Measurements from ENCODE around the gene PHACTR1. TPM values are rescaled to one million over a fixed set of nuclear protein-coding genes. Genes with fewer than 3 reads are reported as not detected.
A peak's percentile ranks its signal among the peaks of the same experiment; 100 is the strongest.

PHACTR1 gene
- total and polyA plus RNA-seq, 3 experiments from 2014 or later: 0.04 to 0.38 (median 0.04) TPM

DNA sequence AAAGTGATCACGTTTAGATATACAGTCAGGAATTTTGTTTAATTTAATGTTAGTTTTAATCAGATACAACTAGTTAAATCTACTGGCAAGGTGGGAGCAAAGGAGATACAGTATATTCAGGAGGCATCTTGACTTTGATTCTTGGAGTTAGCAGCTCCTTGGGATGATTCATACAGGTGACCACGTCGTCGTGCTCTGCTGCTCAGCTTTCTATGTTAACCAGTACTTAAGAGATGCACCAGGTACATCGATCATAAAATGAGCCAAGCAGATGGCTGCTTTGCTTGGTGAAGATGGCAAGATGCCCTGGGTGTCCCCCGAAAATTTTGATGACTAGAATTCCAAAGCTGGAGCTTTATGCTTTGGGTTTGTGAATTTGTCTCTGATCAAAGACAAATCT, 547.1 kb downstream of the PHACTR1 start:
- no peak overlapping the region for H3K27ac Mint-ChIP-seq
- CTCF ChIA-PET: no interaction called here

DNA sequence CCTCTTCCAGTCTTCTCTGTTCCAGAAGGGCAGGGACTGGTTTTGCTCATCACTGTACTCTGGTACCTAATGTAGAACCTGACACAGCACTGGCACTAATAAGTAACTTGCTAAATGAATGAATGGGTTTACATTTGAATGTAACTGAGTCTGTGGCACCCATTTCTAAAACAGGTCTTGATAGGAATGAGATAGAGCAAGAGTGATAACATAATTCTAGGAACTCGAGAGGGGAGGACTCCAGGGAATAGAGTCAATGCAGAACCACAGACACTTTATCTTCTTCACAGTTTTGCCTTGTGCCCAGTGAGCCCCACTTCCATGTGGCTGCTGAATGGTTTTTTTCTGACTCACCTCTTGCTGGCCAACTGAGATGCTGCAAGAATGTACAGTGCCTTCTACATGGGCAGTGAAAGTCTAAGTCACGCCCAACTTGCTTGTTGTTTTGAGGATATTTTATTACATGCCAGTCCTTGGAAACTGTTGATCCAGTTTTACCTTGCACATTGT, 550.6 kb downstream of the PHACTR1 start:
- POLR2A ChIA-PET: no interaction called here
- H3K4me1 ChIP-seq (ENCODE audit: insufficient read depth, low read length): no peaks in the 10 kb centered on the region

More for the DNA sequence above, 547.1 kb downstream of the PHACTR1 start:
- Mint-ChIP-seq H3K36me3 (peaks cover 0 to 12% (median 12%) of the 10 kb centered on the region in 3 donors), H3K9me3 (no peaks in the 10 kb centered on the region), H3K4me1 (peaks cover 2 to 11% (median 7%) of the 10 kb centered on the region in 3 donors), H3K27me3 (peaks cover 0 to 1% of the 10 kb centered on the region in 2 donors), H3K4me3 (no peak overlapping the region)
- H3K27me3 ChIP-seq (ENCODE audit: insufficient read depth, low read length, poor library complexity, severe bottlenecking): no peaks in the 10 kb centered on the region
- H3K4me1 ChIP-seq (ENCODE audit: insufficient read depth, low read length): no peaks in the 10 kb centered on the region
- POLR2A ChIA-PET: no interaction called here
- DNase-seq: no peak
- H3K4me3 ChIP-seq (ENCODE audit: low read length): no peak overlapping the region
- H3K36me3 ChIP-seq (ENCODE audit: insufficient read depth, low read length): no peaks in the 10 kb centered on the region
- no peak overlapping the region for H3K27ac ChIP-seq (ENCODE audit: low read depth, low read length)
- no peaks in the 10 kb centered on the region for H3K9me3 ChIP-seq (ENCODE audit: low read length)

DNA sequence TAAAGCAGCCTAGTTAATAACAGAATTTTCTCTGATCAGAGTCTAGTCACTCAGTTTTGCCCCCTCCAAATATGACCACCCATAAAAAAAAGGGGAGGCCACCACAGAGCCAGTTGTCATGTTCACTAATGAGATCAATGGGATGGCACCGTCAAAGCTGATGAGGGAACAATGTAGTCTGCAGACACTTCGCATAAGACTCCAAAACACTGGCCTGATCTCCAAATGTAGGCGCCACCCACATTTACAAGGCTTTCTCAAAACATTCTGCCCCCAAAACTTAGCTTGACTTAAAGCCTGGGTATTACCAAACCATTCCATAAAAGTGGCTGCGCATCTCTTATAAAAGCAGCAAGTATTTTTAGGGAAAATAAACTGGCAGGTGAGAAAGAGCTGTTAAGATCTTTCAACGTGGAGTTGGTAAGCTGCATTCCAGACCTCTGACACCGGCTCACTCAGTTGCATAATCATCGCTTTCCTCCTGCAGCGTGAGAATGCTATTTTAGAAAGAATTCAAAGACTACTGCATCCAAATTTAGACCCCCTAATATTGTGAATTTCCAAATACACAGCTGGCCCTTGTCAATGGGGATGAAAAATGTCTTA, 552.4 kb downstream of the PHACTR1 start:
- H3K27me3 Mint-ChIP-seq: peaks cover 3 to 5% of the 10 kb centered on the region in 2 donors
- no peak for DNase-seq
- Histone ChIP-seq H3K4me1 (ENCODE audit: insufficient read depth, low read length) (peaks cover 10% of the 10 kb centered on the region), H3K27ac (ENCODE audit: low read depth, low read length) (no peak overlapping the region), H3K36me3 (ENCODE audit: insufficient read depth, low read length) (no peaks in the 10 kb centered on the region), H3K4me3 (ENCODE audit: low read length) (no peak overlapping the region), H3K9me3 (ENCODE audit: low read length) (no peaks in the 10 kb centered on the region), H3K27me3 (ENCODE audit: insufficient read depth, low read length, poor library complexity, severe bottlenecking) (no peaks in the 10 kb centered on the region)
- no peak overlapping the region for H3K27ac Mint-ChIP-seq
- H3K4me1 Mint-ChIP-seq: peaks cover 7 to 13% (median 10%) of the 10 kb centered on the region in 3 donors
- ChIA-PET CTCF (no interaction called here), POLR2A (no interaction called here)
- H3K36me3 Mint-ChIP-seq: peaks cover 0 to 12% (median 12%) of the 10 kb centered on the region in 3 donors
- H3K4me3 Mint-ChIP-seq: no peak overlapping the region
- H3K9me3 Mint-ChIP-seq: no peaks in the 10 kb centered on the region

More for the DNA sequence above, 550.6 kb downstream of the PHACTR1 start:
- Mint-ChIP-seq H3K4me3 (no peak overlapping the region), H3K36me3 (peaks cover 0 to 12% (median 12%) of the 10 kb centered on the region in 3 donors), H3K4me1 (no peaks in the 10 kb centered on the region), H3K9me3 (no peaks in the 10 kb centered on the region), H3K27me3 (peaks cover 1 to 2% of the 10 kb centered on the region in 2 donors), H3K27ac (no peak overlapping the region)
- H3K27me3 ChIP-seq (ENCODE audit: insufficient read depth, low read length, poor library complexity, severe bottlenecking): no peaks in the 10 kb centered on the region
- no peaks in the 10 kb centered on the region for H3K9me3 ChIP-seq (ENCODE audit: low read length)
- CTCF ChIA-PET: no interaction called here
- no peak for DNase-seq
- H3K27ac ChIP-seq (ENCODE audit: low read depth, low read length): no peak overlapping the region
- no peak overlapping the region for H3K4me3 ChIP-seq (ENCODE audit: low read length)
- no peaks in the 10 kb centered on the region for H3K36me3 ChIP-seq (ENCODE audit: insufficient read depth, low read length)

DNA sequence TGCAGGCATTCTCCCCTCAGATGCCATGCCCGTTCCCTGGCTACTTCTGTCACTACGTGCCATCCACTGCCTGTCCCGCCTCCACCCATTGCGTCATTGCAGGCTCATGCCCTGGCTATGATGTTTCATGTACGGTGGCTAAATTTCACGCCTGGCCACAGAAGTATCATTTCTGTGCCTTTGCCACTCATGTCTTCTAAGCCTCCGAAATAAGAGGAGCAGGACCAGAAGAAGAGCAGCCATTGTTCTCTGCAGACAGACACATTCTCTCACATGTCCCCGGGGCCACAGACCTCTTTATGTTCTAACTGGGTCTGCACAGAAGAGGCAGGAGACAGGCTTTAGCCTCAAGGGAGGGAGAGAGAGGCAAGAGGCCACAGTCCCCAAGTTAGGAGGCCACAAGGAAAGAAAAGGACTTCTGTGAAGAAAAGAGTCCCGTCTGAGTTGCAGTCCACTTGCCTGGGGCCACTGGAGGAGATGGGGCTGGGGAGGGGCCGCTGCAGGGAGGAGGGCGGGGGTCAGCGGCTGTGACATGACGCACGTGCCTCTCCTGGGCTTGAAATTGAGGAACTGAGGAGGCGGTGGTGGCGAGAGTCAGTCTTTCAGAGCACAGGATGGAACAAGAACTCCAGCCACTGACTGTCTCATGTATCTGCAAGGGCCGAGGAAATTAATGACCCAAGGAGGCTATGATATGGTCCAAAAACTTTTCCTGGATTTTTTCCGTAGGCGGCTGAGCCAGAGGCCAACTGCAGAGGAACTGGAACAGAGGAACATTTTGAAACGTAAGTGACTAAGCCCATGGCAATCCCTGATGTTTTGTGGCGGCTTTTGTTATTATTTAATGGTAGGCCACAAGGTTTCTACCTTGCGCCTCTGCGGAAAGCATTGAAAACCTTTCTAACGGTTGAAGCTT, 555.8 kb downstream of the PHACTR1 start:
- no peaks in the 10 kb centered on the region for H3K36me3 ChIP-seq (ENCODE audit: insufficient read depth, low read length)
- H3K27me3 ChIP-seq (ENCODE audit: insufficient read depth, low read length, poor library complexity, severe bottlenecking): no peaks in the 10 kb centered on the region
- H3K27ac ChIP-seq (ENCODE audit: low read depth, low read length): peak overlapping the region; percentile 58
- Mint-ChIP-seq H3K4me3 (peak overlapping the region in 1 of 7 donors; percentile 4), H3K9me3 (no peaks in the 10 kb centered on the region), H3K36me3 (no peaks in the 10 kb centered on the region), H3K4me1 (peaks cover 15 to 24% (median 22%) of the 10 kb centered on the region in 3 donors), H3K27me3 (peaks cover 3 to 4% of the 10 kb centered on the region in 2 donors), H3K27ac (peak overlapping the region in 1 of 8 donors; percentile 13)
- no peaks in the 10 kb centered on the region for H3K9me3 ChIP-seq (ENCODE audit: low read length)
- ChIA-PET CTCF (no interaction called here), POLR2A (no interaction called here)
- no peak for DNase-seq
- peaks cover 15% of the 10 kb centered on the region for H3K4me1 ChIP-seq (ENCODE audit: insufficient read depth, low read length)
- no peak overlapping the region for H3K4me3 ChIP-seq (ENCODE audit: low read length)

DNA sequence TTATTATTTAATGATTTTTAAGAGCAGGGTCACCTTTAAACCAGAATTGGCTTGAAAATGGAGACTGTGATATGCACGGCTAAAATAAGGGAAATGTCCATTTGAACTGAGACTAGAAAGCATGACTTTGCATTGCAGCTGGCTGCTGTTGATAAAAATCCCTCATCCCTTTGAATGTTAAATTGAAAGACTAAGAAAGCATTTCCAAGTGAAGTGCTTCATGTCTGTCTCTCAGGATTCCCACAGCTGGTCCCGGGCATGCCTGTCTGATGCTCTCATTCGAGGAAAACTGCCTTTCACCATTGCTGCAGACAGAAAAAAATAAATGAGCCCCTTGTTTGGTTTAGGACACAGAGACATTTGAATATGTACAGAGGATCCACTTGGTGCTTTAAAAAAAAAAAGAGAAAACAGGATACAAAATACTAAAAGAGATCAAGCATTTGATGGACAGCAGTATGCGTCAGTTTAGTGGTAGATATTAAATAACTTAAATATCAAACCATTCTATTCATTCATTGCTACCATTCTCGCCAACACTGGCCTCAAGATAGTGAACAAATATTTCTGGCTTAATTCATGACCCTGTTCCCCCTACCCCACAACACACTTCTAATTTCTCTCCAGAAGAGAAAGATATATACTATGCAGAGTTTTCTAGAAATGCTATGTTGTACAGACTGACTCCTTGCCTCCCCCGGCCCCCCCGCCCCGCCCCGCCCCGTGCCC, 556.8 kb downstream of the PHACTR1 start:
- CTCF ChIA-PET: no interaction called here
- Histone ChIP-seq H3K4me3 (ENCODE audit: low read length) (no peak overlapping the region), H3K27ac (ENCODE audit: low read depth, low read length) (peak overlapping the region; percentile 58), H3K27me3 (ENCODE audit: insufficient read depth, low read length, poor library complexity, severe bottlenecking) (no peaks in the 10 kb centered on the region), H3K4me1 (ENCODE audit: insufficient read depth, low read length) (peaks cover 15% of the 10 kb centered on the region), H3K36me3 (ENCODE audit: insufficient read depth, low read length) (no peaks in the 10 kb centered on the region), H3K9me3 (ENCODE audit: low read length) (no peaks in the 10 kb centered on the region)
- H3K27ac Mint-ChIP-seq: peak overlapping the region in 3 of 8 donors; percentile 0 to 54 (median 41)
- no peaks in the 10 kb centered on the region for H3K36me3 Mint-ChIP-seq
- DNase-seq: no peak
- H3K27me3 Mint-ChIP-seq: peaks cover 3 to 4% of the 10 kb centered on the region in 2 donors
- POLR2A ChIA-PET: no interaction called here
- H3K4me3 Mint-ChIP-seq: peak overlapping the region; percentile 11 to 92 (median 77)
- peaks cover 15 to 24% (median 22%) of the 10 kb centered on the region in 3 donors for H3K4me1 Mint-ChIP-seq
- no peaks in the 10 kb centered on the region for H3K9me3 Mint-ChIP-seq

DNA sequence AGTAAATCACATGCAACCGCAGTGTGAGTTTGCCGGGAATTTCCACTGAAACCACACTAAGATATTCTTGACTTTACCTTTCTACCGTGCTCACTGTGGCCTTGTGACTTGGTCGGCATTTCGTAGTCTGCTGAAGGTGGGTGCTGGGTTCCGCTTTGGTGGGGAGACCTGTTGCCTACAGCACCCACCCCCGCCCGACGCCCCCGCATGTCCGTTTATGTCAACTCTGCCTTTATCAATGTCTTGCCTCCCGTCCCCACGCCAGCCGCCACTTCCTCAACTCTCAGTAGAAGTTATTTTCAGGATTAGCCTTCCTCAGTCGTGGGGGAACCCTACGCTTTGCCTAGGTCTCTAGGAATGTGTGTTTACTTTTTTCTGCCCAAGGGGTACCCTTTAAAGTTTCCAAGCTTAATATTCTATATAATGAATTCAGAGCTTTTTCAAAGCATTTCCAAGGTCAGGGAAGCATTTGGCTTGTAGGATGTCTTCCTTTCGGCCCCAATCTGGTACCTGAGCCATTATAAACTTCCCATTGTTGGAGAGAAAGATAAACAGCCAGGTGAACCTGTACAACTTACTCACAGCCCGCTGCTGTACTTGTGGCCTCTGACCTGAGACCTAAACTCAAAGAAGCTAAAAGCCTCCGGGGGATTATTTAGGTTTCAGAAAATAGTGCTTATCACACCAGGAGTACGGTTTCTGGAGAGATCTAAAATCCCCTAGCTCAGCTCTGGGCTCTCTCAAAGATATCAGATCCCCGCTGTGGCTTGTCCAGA, 557.6 kb downstream of the PHACTR1 start:
- peak; percentile 27 to 60 (median 50) for DNase-seq
- Histone ChIP-seq H3K4me1 (ENCODE audit: insufficient read depth, low read length) (peaks cover 15% of the 10 kb centered on the region), H3K4me3 (ENCODE audit: low read length) (no peak overlapping the region)

DNA sequence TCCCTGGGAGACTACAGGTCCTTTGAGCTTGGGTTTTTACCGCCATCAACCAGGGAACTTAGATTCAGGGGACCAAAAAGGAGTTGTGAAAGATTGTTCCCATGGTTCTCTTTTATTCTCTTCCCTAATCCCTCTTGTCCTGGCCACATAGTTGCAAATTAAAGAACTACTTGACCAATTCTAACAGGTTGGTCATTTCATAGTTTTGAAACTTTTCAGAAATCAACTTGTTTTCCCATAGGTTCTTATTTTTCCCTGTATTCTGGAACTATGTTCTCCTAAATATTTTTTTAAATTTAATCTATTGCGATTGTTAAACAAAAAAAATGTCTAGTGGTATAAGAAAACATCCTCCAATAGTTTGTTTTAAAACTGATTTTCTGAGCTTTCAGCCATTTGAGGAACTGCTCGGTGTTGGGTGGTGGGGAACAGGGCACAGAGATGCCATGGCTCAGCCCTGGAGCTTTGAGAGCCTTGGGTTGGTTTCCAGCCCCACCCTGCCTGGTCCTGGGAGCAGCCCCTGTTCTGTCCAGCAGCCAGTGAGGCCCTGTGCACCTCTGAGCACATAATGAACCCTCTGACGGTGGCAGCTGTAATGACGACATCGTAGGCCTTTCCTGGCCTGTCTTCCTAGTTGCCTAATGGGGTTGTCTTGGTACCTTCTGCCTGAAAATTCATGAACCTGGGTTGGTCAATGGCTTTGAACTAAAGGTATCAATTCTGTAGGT, 558.3 kb downstream of the PHACTR1 start:
- H3K9me3 Mint-ChIP-seq: no peaks in the 10 kb centered on the region
- peak overlapping the region in 2 of 8 donors; percentile 58 to 89 for H3K27ac Mint-ChIP-seq
- CTCF ChIA-PET: interaction anchor here (1.0 kb wide), 1 partner anchor 14 kb away, joined by 3 read pairs; no protein-coding TSS in a partner anchor
- Histone ChIP-seq H3K9me3 (ENCODE audit: low read length) (no peaks in the 10 kb centered on the region), H3K27me3 (ENCODE audit: insufficient read depth, low read length, poor library complexity, severe bottlenecking) (no peaks in the 10 kb centered on the region), H3K36me3 (ENCODE audit: insufficient read depth, low read length) (no peaks in the 10 kb centered on the region), H3K4me3 (ENCODE audit: low read length) (no peak overlapping the region), H3K27ac (ENCODE audit: low read depth, low read length) (peak overlapping the region; percentile 62), H3K4me1 (ENCODE audit: insufficient read depth, low read length) (peaks cover 15% of the 10 kb centered on the region)
- POLR2A ChIA-PET: no interaction called here
- peak overlapping the region in 3 of 7 donors; percentile 23 to 40 (median 33) for H3K4me3 Mint-ChIP-seq
- peaks cover 15 to 24% (median 22%) of the 10 kb centered on the region in 3 donors for H3K4me1 Mint-ChIP-seq
- DNase-seq: no peak
- H3K27me3 Mint-ChIP-seq: peaks cover 3 to 4% of the 10 kb centered on the region in 2 donors
- H3K36me3 Mint-ChIP-seq: no peaks in the 10 kb centered on the region

More for the DNA sequence above, 557.6 kb downstream of the PHACTR1 start:
- no peaks in the 10 kb centered on the region for H3K9me3 ChIP-seq (ENCODE audit: low read length)
- POLR2A ChIA-PET: no interaction called here
- H3K36me3 Mint-ChIP-seq: no peaks in the 10 kb centered on the region
- H3K27me3 ChIP-seq (ENCODE audit: insufficient read depth, low read length, poor library complexity, severe bottlenecking): no peaks in the 10 kb centered on the region
- peaks cover 15 to 24% (median 22%) of the 10 kb centered on the region in 3 donors for H3K4me1 Mint-ChIP-seq
- peaks cover 3 to 4% of the 10 kb centered on the region in 2 donors for H3K27me3 Mint-ChIP-seq
- peak overlapping the region; percentile 0 to 91 (median 73) for H3K27ac Mint-ChIP-seq
- peak overlapping the region; percentile 62 for H3K27ac ChIP-seq (ENCODE audit: low read depth, low read length)
- CTCF ChIA-PET: interaction anchor here (1.0 kb wide), 1 partner anchor 14 kb away, joined by 3 read pairs; no protein-coding TSS in a partner anchor
- no peaks in the 10 kb centered on the region for H3K36me3 ChIP-seq (ENCODE audit: insufficient read depth, low read length)
- peak overlapping the region in 6 of 7 donors; percentile 71 to 92 (median 79) for H3K4me3 Mint-ChIP-seq
- no peaks in the 10 kb centered on the region for H3K9me3 Mint-ChIP-seq

Data from CD8-positive, alpha-beta memory T cell (primary cell).